Midbrain (tissue), 1 donor: ENCODE data around the gene COPZ1.

ENCODE experiments used
- DNase-seq: peaks from one replicate; lab custom pipeline; 2025; lab: John Stamatoyannopoulos, UW

Gene COPZ1

GRCh38 chr12:54397157-54397556, 72.2 kb downstream of the COPZ1 start:
- DNase-seq: no peak

GRCh38 chr12:54398218-54398617, 73.3 kb downstream of the COPZ1 start:
- DNase-seq: no peak

- DNase-seq: peak; percentile 86
Measured at GRCh38 chr12:54398995-54399793, 74.3 kb downstream of the COPZ1 start.

GRCh38 chr12:54401119-54401518, 76.2 kb downstream of the COPZ1 start:
- DNase-seq: no peak
